NCI-H2107 treated with DMSO at 0.1 percent for 48 hours (cell line): ENCODE measurements around the gene KRT79.
"Not testable (repeated sequence)": the region's sequence is repeated elsewhere in the genome, so short reads cannot be mapped to it uniquely, and the experiment has no call there.

ENCODE experiments used
- DNase-seq: peaks from one replicate; lab custom pipeline; 2025; ENCODE audit not compliant: unreplicated experiment; lab: John Stamatoyannopoulos, UW

Gene KRT79

GRCh38 chr12:52861511-52861910, 27.4 kb upstream of the KRT79 start:
- no peak for DNase-seq

- no peak for DNase-seq
These were observed 26.2 kb upstream of the KRT79 start for GRCh38 chr12:52860102-52860823.

- no peak for DNase-seq
These were observed 23.4 kb upstream of the KRT79 start for GRCh38 chr12:52857500-52857899.

- no peak for DNase-seq
These were observed 22.7 kb upstream of the KRT79 start for GRCh38 chr12:52856787-52857186.

- DNase-seq = not testable (repeated sequence)
These were observed 22.0 kb upstream of the KRT79 start for GRCh38 chr12:52856077-52856476.

- DNase-seq = no peak
These were observed 17.7 kb upstream of the KRT79 start for GRCh38 chr12:52851787-52852186.

GRCh38 chr12:52850681-52851080, 16.6 kb upstream of the KRT79 start:
- no peak for DNase-seq

- DNase-seq = no peak
These were observed 15.4 kb upstream of the KRT79 start for GRCh38 chr12:52849511-52849910.

GRCh38 chr12:52848661-52849255, 14.6 kb upstream of the KRT79 start, which contains the start of gene KRT78:
KRT78 (minus strand) TSS chr12:52848994; CDS start chr12:52848930, 64 bp downstream.
- DNase-seq = no peak

GRCh38 chr12:52847335-52848102, 13.4 kb upstream of the KRT79 start:
- DNase-seq = no peak

- DNase-seq = no peak
These were observed 12.4 kb upstream of the KRT79 start for GRCh38 chr12:52846356-52846970.

- DNase-seq = no peak
These were observed 11.8 kb upstream of the KRT79 start for GRCh38 chr12:52845946-52846345.

- no peak for DNase-seq
These were observed 10.3 kb upstream of the KRT79 start for GRCh38 chr12:52844386-52844785.

- DNase-seq = no peak
These were observed 5.5 kb upstream of the KRT79 start for GRCh38 chr12:52839436-52840105.

GRCh38 chr12:52838609-52839435, 4.7 kb upstream of the KRT79 start:
- DNase-seq = peak; percentile 51

- no peak for DNase-seq
These were observed 3.9 kb upstream of the KRT79 start for GRCh38 chr12:52837781-52838608.

- no peak for DNase-seq
These were observed 3.3 kb upstream of the KRT79 start for GRCh38 chr12:52837413-52837741.

GRCh38 chr12:52836491-52837412, 2.6 kb upstream of the KRT79 start:
- no peak for DNase-seq
